Hematopoietic multipotent progenitor cell (in vitro differentiated cells): ENCODE data around the gene SFMBT1. TPM values are rescaled to one million over a fixed set of nuclear protein-coding genes. Genes with fewer than 3 reads are reported as not detected.

ENCODE experiments used
- DNase-seq, 3 donors: peaks; one replicate each; pipeline ENCODE4 v3.0.0-alpha.2; 2011 to 2015; ENCODE audit warnings: low read depth in 2 of 3, low spot score in 2 of 3
- total RNA-seq: library from RNA; depleted of rRNA; stranded (reverse); fragments of >200 nt; gene quantifications from one replicate; pipeline ENCODE4 v1.2.3, GENCODE V29; 2012

The SFMBT1 gene
- total RNA-seq, 1 donor, result 1.9 TPM

GRCh38 chr3:53005854-53006513 lies 39.9 kb downstream of the SFMBT1 start:
- DNase-seq, result no peak

GRCh38 chr3:53005338-53005737 lies 40.5 kb downstream of the SFMBT1 start:
- no peak for DNase-seq

GRCh38 chr3:53003320-53003719 lies 42.6 kb downstream of the SFMBT1 start:
- no peak for DNase-seq

- DNase-seq, result no peak
Measured at GRCh38 chr3:52998771-52999513, 46.9 kb downstream of the SFMBT1 start.

- DNase-seq, result no peak
Measured at GRCh38 chr3:52990637-52991036, 55.2 kb downstream of the SFMBT1 start.

- peak in 2 of 3 donors; percentile 7 to 13 for DNase-seq
Measured at GRCh38 chr3:52986938-52987337, 58.9 kb downstream of the SFMBT1 start.

- DNase-seq, result no peak
Measured at GRCh38 chr3:52986049-52986448, 59.8 kb downstream of the SFMBT1 start.

- DNase-seq, result no peak
Measured at GRCh38 chr3:52983828-52984227, 62.0 kb downstream of the SFMBT1 start.

GRCh38 chr3:52983336-52983807 lies 62.5 kb downstream of the SFMBT1 start:
- peak; percentile 34 to 79 (median 46) for DNase-seq

- DNase-seq, result no peak
Measured at GRCh38 chr3:52982839-52983238, 63.0 kb downstream of the SFMBT1 start.

- DNase-seq, result no peak
Measured at GRCh38 chr3:52979190-52979983, 66.5 kb downstream of the SFMBT1 start.

- DNase-seq, result no peak
Measured at GRCh38 chr3:52978109-52978754, 67.6 kb downstream of the SFMBT1 start.

- no peak for DNase-seq
Measured at GRCh38 chr3:52973806-52974205, 72.1 kb downstream of the SFMBT1 start.

- no peak for DNase-seq
Measured at GRCh38 chr3:52971895-52972294, 74.0 kb downstream of the SFMBT1 start.

GRCh38 chr3:52967398-52967797 lies 78.5 kb downstream of the SFMBT1 start:
- no peak for DNase-seq

GRCh38 chr3:52962160-52962559 lies 83.7 kb downstream of the SFMBT1 start:
- DNase-seq, result no peak

GRCh38 chr3:52959773-52960172 lies 86.1 kb downstream of the SFMBT1 start:
- no peak for DNase-seq

- DNase-seq, result no peak
Measured at GRCh38 chr3:52939600-52939999, 106.3 kb downstream of the SFMBT1 start.

- peak; percentile 10 to 58 (median 40) for DNase-seq
Measured at GRCh38 chr3:52934630-52935530, 111.0 kb downstream of the SFMBT1 start.

- DNase-seq, result peak in 1 of 3 donors; percentile 21
Measured at GRCh38 chr3:52931889-52932288, 114.0 kb downstream of the SFMBT1 start.
